ENCODE data around the gene UBE3B. TPM values are rescaled to one million over a fixed set of nuclear protein-coding genes. Genes with fewer than 3 reads are reported as not detected.

The UBE3B gene
- polyA plus RNA-seq, 1 experiment = 42.8 TPM

- no peak for DNase-seq (ENCODE audit: low read depth, low spot score)
- H3K27me3 ChIP-seq (ENCODE audit: control insufficient read depth, insufficient read depth, low read length) = peaks cover 37% of the 10 kb centered on the region
- CTCF ChIA-PET = no interaction called here
- POLR2A ChIA-PET = no interaction called here
- TF ChIP-seq CTCF (IDR thresholded peaks at IDR 0.05; ENCODE audit: low read depth, low read length) = no peak
- no peaks in the 10 kb centered on the region for H3K9me3 ChIP-seq (ENCODE audit: control insufficient read depth, insufficient read depth, low read length)
- no peak overlapping the region for H3K27ac ChIP-seq (ENCODE audit: low read depth, low read length)
- H3K4me3 ChIP-seq (ENCODE audit: low read depth, low read length) = no peak overlapping the region
Observed at GRCh38 chr12:109553906-109554500, 76.6 kb downstream of the UBE3B start.

GRCh38 chr12:109554761-109555160 is 77.3 kb downstream of the UBE3B start:
- H3K27ac ChIP-seq (ENCODE audit: low read depth, low read length) = no peak overlapping the region
- H3K27me3 ChIP-seq (ENCODE audit: control insufficient read depth, insufficient read depth, low read length) = peaks cover 33% of the 10 kb centered on the region
- no peak overlapping the region for H3K4me3 ChIP-seq (ENCODE audit: low read depth, low read length)
- DNase-seq (ENCODE audit: low read depth, low spot score) = no peak
- POLR2A ChIA-PET = interaction anchor here (0.6 to 0.7 kb wide), 2 partner anchors 15 to 32 kb away, joined by 9 read pairs; no protein-coding TSS in a partner anchor
- TF ChIP-seq CTCF (IDR thresholded peaks at IDR 0.05; ENCODE audit: low read depth, low read length) = no peak
- H3K9me3 ChIP-seq (ENCODE audit: control insufficient read depth, insufficient read depth, low read length) = no peaks in the 10 kb centered on the region
- CTCF ChIA-PET = interaction anchor here (0.6 kb wide), 1 partner anchor 40 kb away, joined by 5 read pairs; no protein-coding TSS in a partner anchor

GRCh38 chr12:109555431-109556315 is 78.2 kb downstream of the UBE3B start:
- POLR2A ChIA-PET = interaction anchor here (0.7 kb wide), 1 partner anchor 31 kb away, joined by 9 read pairs; no protein-coding TSS in a partner anchor
- CTCF ChIA-PET = interaction anchor here (0.6 to 1.3 kb wide), 4 partner anchors 37 to 290 kb away, joined by 3 to 5 read pairs (median 4); no protein-coding TSS in a partner anchor
- peaks cover 24% of the 10 kb centered on the region for H3K27me3 ChIP-seq (ENCODE audit: control insufficient read depth, insufficient read depth, low read length)
- DNase-seq (ENCODE audit: low read depth, low spot score) = no peak
- H3K27ac ChIP-seq (ENCODE audit: low read depth, low read length) = no peak overlapping the region
- no peak overlapping the region for H3K4me3 ChIP-seq (ENCODE audit: low read depth, low read length)
- no peak for TF ChIP-seq CTCF (IDR thresholded peaks at IDR 0.05; ENCODE audit: low read depth, low read length)
- no peaks in the 10 kb centered on the region for H3K9me3 ChIP-seq (ENCODE audit: control insufficient read depth, insufficient read depth, low read length)

GRCh38 chr12:109557200-109557599 is 79.8 kb downstream of the UBE3B start:
- POLR2A ChIA-PET = no interaction called here

More at GRCh38 chr12:109557200-109557599, 79.8 kb downstream of the UBE3B start:
- no peak for TF ChIP-seq CTCF (IDR thresholded peaks at IDR 0.05; ENCODE audit: low read depth, low read length)
- Histone ChIP-seq H3K4me3 (ENCODE audit: low read depth, low read length) (no peak overlapping the region), H3K27ac (ENCODE audit: low read depth, low read length) (no peak overlapping the region), H3K27me3 (ENCODE audit: control insufficient read depth, insufficient read depth, low read length) (peaks cover 18% of the 10 kb centered on the region), H3K9me3 (ENCODE audit: control insufficient read depth, insufficient read depth, low read length) (peaks cover 3% of the 10 kb centered on the region; the same call in 1 of the 2 replicates)
- no peak for DNase-seq (ENCODE audit: low read depth, low spot score)
- CTCF ChIA-PET = interaction anchor here (1.0 kb wide), 1 partner anchor 38 kb away, joined by 4 read pairs; no protein-coding TSS in a partner anchor

Measured in AG04450 (cell line).